Measurements from ENCODE around the gene MSANTD2.

The MSANTD2 gene

DNA sequence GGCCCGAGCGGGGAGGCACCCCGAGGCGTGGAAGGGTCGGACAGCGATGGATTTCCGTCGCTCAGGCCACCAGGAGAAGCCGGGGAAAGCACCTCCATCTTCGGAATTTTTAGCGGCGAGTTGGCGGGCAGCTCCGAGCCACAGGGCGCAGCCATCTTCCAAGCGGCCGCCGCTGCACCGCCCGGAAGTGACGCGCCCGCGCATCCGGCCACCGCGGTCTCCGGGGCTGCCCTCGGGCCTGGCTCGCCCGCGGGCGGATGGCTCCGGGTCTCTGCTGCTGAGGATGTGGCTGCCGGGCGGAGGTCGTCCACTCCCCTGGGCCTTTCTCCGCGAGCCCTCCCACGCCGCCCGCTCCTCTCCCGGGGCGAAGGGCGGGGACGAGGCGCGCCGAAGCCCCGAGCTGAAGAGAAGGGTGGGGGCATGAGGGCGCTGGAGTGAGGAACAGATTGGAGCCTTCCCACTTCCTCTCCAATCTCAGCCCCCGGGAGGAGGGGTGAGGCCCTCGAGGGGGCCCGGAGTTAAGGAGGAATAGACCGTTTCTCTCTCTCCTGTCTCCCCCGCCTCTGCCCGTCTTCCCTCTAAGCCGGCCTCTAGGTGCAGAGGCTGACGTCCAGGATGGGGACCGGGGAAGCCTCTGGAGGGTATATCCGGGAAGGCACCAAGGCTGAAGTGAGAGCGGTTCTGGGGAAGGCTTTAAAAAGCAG is at the start of gene MSANTD2:
Gene MSANTD2 (minus strand): TSS at position 181 of the 704 bp plus-strand sequence. CDS start 26 bp downstream, at position 155.
- peak; percentile 57 for DNase-seq (ENCODE audit: low read depth)

- DNase-seq (ENCODE audit: low read depth), result no peak
These were observed 46.0 kb upstream of the MSANTD2 start for GRCh38 chr11:124846070-124846673.

- DNase-seq (ENCODE audit: low read depth), result no peak
These were observed 44.5 kb upstream of the MSANTD2 start for GRCh38 chr11:124844664-124845079.

DNA sequence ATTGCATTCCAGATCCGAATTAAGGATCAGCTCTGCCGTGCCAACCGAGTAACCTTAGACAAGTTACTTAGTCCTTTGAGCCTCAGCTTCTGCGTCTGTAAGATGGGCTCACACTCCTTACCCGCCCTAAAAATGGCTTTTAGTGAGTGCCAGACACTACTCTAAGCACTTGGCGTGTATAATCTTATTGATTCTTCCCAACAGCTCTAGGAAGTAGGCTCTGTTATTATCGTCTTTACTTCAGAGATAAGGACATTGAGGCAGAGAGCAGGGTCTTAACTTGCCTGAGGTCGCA is 43.4 kb upstream of the MSANTD2 start:
- DNase-seq (ENCODE audit: low read depth), result no peak

- no peak for DNase-seq (ENCODE audit: low read depth)
These were observed 42.1 kb upstream of the MSANTD2 start for GRCh38 chr11:124842305-124842704.

- no peak for DNase-seq (ENCODE audit: low read depth)
These were observed 41.6 kb upstream of the MSANTD2 start for GRCh38 chr11:124841840-124842239.

DNA sequence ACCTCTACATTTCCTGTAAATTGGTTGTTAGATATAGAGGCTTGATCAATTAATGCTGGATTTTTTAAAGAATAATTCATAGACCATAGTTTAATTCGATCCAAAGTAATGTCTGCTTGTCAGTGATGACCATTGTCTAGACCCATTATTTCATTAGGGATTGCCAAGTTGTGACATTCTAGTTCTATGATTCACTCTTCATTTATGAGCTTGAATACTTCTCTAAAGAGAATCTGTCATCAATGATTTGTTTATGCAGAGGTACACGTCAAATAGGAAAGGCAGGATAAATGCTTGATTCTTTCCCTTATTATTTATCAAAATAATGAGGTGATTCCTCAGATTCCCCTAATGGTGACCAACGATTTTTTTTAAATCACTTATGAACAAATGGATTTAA is 41.0 kb upstream of the MSANTD2 start:
- no peak for DNase-seq (ENCODE audit: low read depth)

DNA sequence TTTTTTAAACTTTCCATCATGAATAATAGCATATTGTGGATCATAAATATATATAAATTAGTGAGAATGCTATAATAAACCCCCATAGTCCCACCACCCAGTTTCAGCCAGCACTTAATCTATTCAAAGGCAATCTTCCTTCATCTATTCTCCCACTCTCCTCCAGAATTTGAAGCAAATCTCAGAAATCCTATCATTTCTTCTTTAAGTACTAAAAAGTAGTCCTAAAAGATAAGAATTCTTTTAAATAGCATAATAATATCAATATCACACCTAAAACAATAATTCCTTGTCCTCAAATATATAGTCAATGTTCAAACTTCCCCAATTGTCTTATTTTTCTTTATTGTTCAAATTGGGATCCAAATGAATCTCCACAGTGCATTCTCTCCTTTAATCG is 40.5 kb upstream of the MSANTD2 start:
- DNase-seq (ENCODE audit: low read depth), result no peak

GRCh38 chr11:124839972-124840621 is 39.9 kb upstream of the MSANTD2 start:
- DNase-seq (ENCODE audit: low read depth), result no peak

DNA sequence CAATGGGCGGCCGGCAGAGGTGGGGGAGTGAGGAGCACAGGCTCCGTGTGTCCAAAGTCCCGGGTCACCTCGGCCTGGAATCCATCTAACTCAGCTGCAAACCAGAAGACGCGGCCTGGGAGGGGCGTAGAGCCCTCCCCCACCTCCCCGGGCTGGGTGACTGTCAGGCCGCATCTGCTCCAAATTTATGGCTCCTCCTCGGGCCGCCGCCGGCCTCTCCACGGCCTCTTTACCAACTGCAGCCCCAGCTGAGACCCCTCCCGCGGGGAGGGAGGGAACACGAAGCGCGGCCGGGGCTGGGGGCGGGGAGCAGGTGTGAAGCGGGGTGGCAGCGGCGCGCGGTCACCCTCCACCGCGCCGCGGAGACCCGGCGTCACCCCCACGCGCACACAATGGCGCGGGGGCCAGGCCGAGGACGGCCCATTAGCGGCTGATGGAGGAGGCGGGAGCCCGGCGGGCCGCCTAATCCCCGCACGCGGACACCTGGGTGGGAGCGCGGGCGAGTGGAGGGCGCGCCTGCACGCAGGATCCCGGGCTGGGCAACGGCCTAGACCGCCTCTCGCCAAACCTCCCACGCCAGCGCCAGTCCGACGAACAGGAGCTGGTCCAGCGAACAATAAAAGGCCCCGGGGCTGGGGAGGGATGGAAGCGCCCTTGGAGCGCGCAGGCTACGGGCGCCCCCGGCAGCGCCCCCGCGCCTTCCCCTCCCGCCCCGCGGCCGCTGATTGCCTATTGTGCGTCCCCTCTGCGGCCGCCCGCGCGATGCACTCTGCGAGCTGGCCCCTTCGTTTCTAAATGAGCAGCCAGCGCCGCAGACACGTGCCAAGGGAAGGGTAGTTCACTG is 39.1 kb upstream of the MSANTD2 start:
- DNase-seq (ENCODE audit: low read depth), result no peak

DNA sequence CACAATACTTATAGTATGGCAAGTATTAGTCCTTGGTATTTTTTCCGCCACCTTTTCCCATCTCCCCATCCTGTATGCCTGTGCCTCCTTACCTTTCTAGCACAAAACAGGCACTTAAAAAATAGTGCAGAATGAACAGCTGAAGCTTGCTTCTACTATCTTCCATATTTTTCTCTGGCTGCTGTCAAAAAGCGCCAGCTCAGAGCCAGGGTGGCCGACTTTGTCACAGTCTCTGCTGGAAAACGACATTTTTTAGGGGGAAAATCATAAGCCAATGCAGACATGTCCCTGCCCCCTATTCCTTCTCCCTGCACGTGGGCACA is 38.6 kb upstream of the MSANTD2 start:
- no peak for DNase-seq (ENCODE audit: low read depth)

DNA sequence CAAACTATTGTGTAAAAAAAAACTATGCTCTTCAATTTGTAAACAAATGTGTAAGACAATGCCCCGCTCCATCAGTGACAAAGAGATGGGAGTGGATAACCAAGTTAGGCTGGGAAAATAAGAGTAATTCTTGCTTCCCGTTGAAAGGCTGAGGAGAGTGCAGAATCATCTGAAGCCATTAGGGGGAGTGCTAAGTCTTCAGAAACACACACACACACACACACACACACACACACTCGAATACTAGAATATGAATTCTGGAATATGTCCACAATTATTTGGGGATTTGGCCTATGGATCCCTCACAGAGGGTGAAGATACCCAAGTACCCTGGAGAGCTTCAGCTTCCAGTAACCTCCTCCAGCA is 37.3 kb upstream of the MSANTD2 start:
- peak; percentile 55 for DNase-seq (ENCODE audit: low read depth)

- DNase-seq (ENCODE audit: low read depth), result no peak
These were observed 35.7 kb upstream of the MSANTD2 start for GRCh38 chr11:124835918-124836317.

GRCh38 chr11:124834526-124835180 is 34.4 kb upstream of the MSANTD2 start:
- DNase-seq (ENCODE audit: low read depth), result no peak

- no peak for DNase-seq (ENCODE audit: low read depth)
These were observed 32.4 kb upstream of the MSANTD2 start for GRCh38 chr11:124832571-124832970.

GRCh38 chr11:124831897-124832296 is 31.7 kb upstream of the MSANTD2 start:
- no peak for DNase-seq (ENCODE audit: low read depth)

DNA sequence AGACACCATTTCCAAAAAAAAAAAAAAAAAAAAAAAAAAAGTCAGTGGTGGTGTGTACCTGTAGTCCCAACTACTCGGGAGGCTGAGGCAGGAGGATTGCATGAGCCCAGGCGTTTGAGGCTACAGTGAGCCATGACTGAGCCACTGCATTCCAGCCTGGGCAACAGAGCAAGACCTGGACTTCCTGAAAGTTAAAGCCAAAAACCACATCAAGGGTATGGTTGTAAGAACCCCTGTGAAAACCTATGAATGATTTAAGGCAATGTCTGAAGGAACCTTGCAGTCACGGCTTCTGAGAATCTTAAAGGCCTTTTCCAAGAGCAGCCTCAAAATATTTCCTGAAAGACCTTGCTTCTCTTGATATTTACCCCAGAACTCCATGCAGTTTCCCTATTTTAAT is 30.5 kb upstream of the MSANTD2 start:
- no peak for DNase-seq (ENCODE audit: low read depth)

- no peak for DNase-seq (ENCODE audit: low read depth)
These were observed 29.8 kb upstream of the MSANTD2 start for GRCh38 chr11:124829986-124830385.

DNA sequence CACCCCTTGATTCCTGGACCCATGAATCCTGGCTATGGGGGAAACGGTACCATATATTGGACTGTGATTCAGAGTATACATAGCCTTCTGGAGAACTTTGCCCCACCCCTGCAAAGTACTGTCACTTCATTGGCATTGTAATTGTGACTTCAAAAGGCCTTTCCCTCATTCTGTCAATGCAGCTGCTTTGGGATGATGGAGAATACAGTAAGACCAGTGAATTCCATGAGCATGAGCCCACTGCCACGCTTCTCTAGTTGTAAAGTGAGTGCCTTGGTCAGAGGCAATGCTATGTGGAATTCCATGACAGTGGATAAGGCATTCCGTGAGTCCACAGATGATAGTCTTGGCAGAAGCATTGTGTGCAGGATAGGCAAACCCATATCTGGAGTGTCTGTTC is 25.7 kb upstream of the MSANTD2 start:
- no peak for DNase-seq (ENCODE audit: low read depth)

DNA sequence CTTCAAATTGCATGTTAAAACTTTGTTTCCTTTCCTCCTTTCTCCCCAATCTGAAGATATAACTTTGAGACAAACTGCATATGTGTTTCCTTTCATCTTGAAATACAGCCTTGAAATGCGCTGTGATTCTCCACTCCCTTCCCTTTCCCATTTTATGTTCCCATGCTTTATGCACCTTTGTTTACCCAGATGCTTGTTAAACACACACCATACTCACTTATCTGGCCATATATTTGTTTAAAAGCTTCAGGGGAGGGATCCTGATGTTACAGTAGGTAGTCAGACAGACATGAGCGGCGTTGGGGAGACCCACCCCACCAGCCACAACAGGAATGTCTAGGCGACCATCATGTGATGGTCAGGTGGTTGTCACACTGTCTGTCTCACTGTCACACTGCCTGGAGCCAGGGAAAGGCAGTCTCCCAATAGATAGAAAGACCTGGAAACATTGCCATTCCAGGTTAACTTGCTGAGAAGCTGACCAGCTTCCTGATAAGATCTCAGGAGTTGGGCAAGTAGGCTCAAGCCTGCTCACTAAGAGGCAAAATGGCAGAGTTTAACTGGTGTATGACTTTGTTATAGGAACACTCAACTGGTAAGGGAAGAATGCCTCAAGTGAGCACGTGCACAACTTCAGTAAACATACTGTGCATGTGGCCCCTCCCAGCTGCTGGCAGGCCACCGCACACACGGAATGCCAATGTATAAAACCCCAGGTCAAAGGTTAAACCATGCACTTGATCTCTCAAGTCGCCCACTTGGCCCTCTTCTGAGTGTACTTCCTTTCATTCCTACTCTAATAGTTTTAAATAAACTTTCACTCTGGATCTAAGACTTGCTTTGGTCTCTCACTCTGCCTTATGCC is 23.5 kb upstream of the MSANTD2 start:
- no peak for DNase-seq (ENCODE audit: low read depth)

- no peak for DNase-seq (ENCODE audit: low read depth)
These were observed 22.0 kb upstream of the MSANTD2 start for GRCh38 chr11:124821995-124822730.
